Measurements from ENCODE around the gene IL6R.

The IL6R gene

GRCh38 chr1:154476791-154477190 lies 71.6 kb downstream of the IL6R start:
- in situ Hi-C loops (cut with MboI; ENCODE audit: low sequenced_read_pairs): loop anchor here (10.0 kb wide), 1 partner anchor 72 kb away; the partner anchor contains the start of gene IL6R

GRCh38 chr1:154478013-154478412 lies 72.9 kb downstream of the IL6R start:
- in situ Hi-C loops (cut with MboI; ENCODE audit: low sequenced_read_pairs): loop anchor here (10.0 kb wide), 1 partner anchor 73 kb away; the partner anchor contains the start of gene IL6R

GRCh38 chr1:154478639-154479038 lies 73.5 kb downstream of the IL6R start:
- in situ Hi-C loops (cut with MboI; ENCODE audit: low sequenced_read_pairs): loop anchor here (10.0 kb wide), 1 partner anchor 74 kb away; the partner anchor contains the start of gene IL6R

- in situ Hi-C loops (cut with MboI; ENCODE audit: low sequenced_read_pairs): loop anchor here (10.0 kb wide), 2 partner anchors 65 to 75 kb away; partner anchors contain the start of gene IL6R
These were observed 74.8 kb downstream of the IL6R start for GRCh38 chr1:154479764-154480421.

- in situ Hi-C loops (cut with MboI; ENCODE audit: low sequenced_read_pairs): loop anchor here (10.0 kb wide), 1 partner anchor 64 kb away; no protein-coding TSS in a partner anchor
These were observed 75.9 kb downstream of the IL6R start for GRCh38 chr1:154481053-154481452.

- in situ Hi-C loops (cut with MboI; ENCODE audit: low sequenced_read_pairs): loop anchor here (10.0 kb wide), 1 partner anchor 61 kb away; no protein-coding TSS in a partner anchor
These were observed 79.0 kb downstream of the IL6R start for GRCh38 chr1:154483941-154484803.

- in situ Hi-C loops (cut with MboI; ENCODE audit: low sequenced_read_pairs): loop anchor here (10.0 kb wide), 1 partner anchor 60 kb away; no protein-coding TSS in a partner anchor
These were observed 80.0 kb downstream of the IL6R start for GRCh38 chr1:154485106-154485505.

GRCh38 chr1:154485910-154486496 lies 80.9 kb downstream of the IL6R start:
- in situ Hi-C loops (cut with MboI; ENCODE audit: low sequenced_read_pairs): loop anchor here (10.0 kb wide), 1 partner anchor 59 kb away; no protein-coding TSS in a partner anchor

- in situ Hi-C loops (cut with MboI; ENCODE audit: low sequenced_read_pairs): loop anchor here (10.0 kb wide), 1 partner anchor 58 kb away; no protein-coding TSS in a partner anchor
These were observed 81.6 kb downstream of the IL6R start for GRCh38 chr1:154486756-154487155.

GRCh38 chr1:154488922-154489321 lies 83.8 kb downstream of the IL6R start:
- in situ Hi-C loops (cut with MboI; ENCODE audit: low sequenced_read_pairs): loop anchor here (10.0 kb wide), 1 partner anchor 56 kb away; no protein-coding TSS in a partner anchor

- in situ Hi-C loops (cut with MboI; ENCODE audit: low sequenced_read_pairs): loop anchor here (10.0 kb wide), 1 partner anchor 55 kb away; no protein-coding TSS in a partner anchor
These were observed 84.6 kb downstream of the IL6R start for GRCh38 chr1:154489695-154490274.

GRCh38 chr1:154490317-154490716 lies 85.2 kb downstream of the IL6R start:
- in situ Hi-C loops (cut with MboI; ENCODE audit: low sequenced_read_pairs): no loop called here

GRCh38 chr1:154492115-154492514 lies 87.0 kb downstream of the IL6R start:
- in situ Hi-C loops (cut with MboI; ENCODE audit: low sequenced_read_pairs): no loop called here

GRCh38 chr1:154493276-154493675 lies 88.1 kb downstream of the IL6R start:
- in situ Hi-C loops (cut with MboI; ENCODE audit: low sequenced_read_pairs): no loop called here

GRCh38 chr1:154495496-154496273 lies 90.5 kb downstream of the IL6R start:
- in situ Hi-C loops (cut with MboI; ENCODE audit: low sequenced_read_pairs): no loop called here

GRCh38 chr1:154496383-154496782 lies 91.2 kb downstream of the IL6R start:
- in situ Hi-C loops (cut with MboI; ENCODE audit: low sequenced_read_pairs): no loop called here

- in situ Hi-C loops (cut with MboI; ENCODE audit: low sequenced_read_pairs): no loop called here
These were observed 92.1 kb downstream of the IL6R start for GRCh38 chr1:154497026-154497806.

GRCh38 chr1:154499446-154499845 lies 94.3 kb downstream of the IL6R start:
- in situ Hi-C loops (cut with MboI; ENCODE audit: low sequenced_read_pairs): no loop called here

- in situ Hi-C loops (cut with MboI; ENCODE audit: low sequenced_read_pairs): no loop called here
These were observed 95.4 kb downstream of the IL6R start for GRCh38 chr1:154500533-154500932.

All from HL-60/S4 treated with phorbol 12-myristate 13-acetate at 8.2 ng/mL for 4 days and 3 days (cell line).